Stimulated activated naive CD8-positive, alpha-beta T cell treated with anti-CD3 and anti-CD28 coated beads, Interleukin-15, Interleukin-2, amounts not matched to agents 100 ng/mL and 50 ng/mL, for 24 hours (primary cell): ENCODE results near the gene WFDC2.
"Not testable (repeated sequence)": the region's sequence is repeated elsewhere in the genome, so short reads cannot be mapped to it uniquely, and the experiment has no call there.

ENCODE experiments used
- H3K27ac Mint-ChIP-seq: one replicate; pipeline ENCODE4 v1.8.0; 2021; ENCODE audit warnings: mild to moderate bottlenecking, mixed read lengths
- H3K27me3 Mint-ChIP-seq: one replicate; pipeline ENCODE4 v1.8.0; 2021; ENCODE audit warnings: mixed read lengths
- H3K36me3 Mint-ChIP-seq: one replicate; pipeline ENCODE4 v1.8.0; 2021; ENCODE audit warnings: low read depth, mixed read lengths
- H3K4me1 Mint-ChIP-seq: one replicate; pipeline ENCODE4 v1.8.0; 2021; ENCODE audit warnings: low read depth, mixed read lengths
- H3K4me3 Mint-ChIP-seq: one replicate; pipeline ENCODE4 v1.8.0; 2021; ENCODE audit warnings: mild to moderate bottlenecking, mixed read lengths
- H3K9me3 Mint-ChIP-seq: one replicate; pipeline ENCODE4 v1.8.0; 2021; ENCODE audit warnings: mixed read lengths

Gene WFDC2

GRCh38 chr20:45467172-45467571 is 2.4 kb upstream of the WFDC2 start:
- Mint-ChIP-seq H3K4me3 (no peak overlapping the region), H3K4me1 (peaks cover 13% of the 10 kb centered on the region), H3K36me3 (no peaks in the 10 kb centered on the region), H3K9me3 (no peaks in the 10 kb centered on the region), H3K27ac (no peak overlapping the region), H3K27me3 (peaks cover 27% of the 10 kb centered on the region)

DNA sequence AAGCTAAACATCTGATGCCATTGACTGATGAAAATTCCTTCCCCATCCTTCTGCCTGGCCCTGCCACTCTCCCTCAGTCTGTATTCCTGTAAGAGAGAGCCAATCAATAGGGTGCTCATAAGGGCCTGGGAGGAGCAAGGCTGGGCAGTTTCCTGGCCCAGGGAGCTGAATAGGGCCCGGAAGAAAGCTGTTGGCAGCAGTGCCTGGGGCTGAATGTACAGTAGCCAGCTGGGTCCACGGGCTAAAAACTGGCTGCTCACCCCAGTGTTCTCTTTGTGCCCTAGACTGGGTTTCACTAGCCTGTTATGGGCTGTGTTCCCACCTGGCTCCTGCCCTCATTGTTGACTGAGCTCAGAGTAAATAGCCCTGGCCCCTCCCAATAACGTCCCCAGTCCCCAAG is 1.7 kb upstream of the WFDC2 start:
- H3K27ac Mint-ChIP-seq: no peak overlapping the region
- peaks cover 13% of the 10 kb centered on the region for H3K4me1 Mint-ChIP-seq
- no peaks in the 10 kb centered on the region for H3K9me3 Mint-ChIP-seq
- no peak overlapping the region for H3K4me3 Mint-ChIP-seq
- H3K27me3 Mint-ChIP-seq: peaks cover 27% of the 10 kb centered on the region
- H3K36me3 Mint-ChIP-seq: no peaks in the 10 kb centered on the region

GRCh38 chr20:45470262-45470931 is 844 bp downstream of the WFDC2 start:
- Mint-ChIP-seq H3K27me3 (peaks cover 27% of the 10 kb centered on the region), H3K27ac (peak overlapping the region; percentile 23), H3K4me1 (peaks cover 13% of the 10 kb centered on the region), H3K9me3 (no peaks in the 10 kb centered on the region), H3K36me3 (no peaks in the 10 kb centered on the region), H3K4me3 (peak overlapping the region; percentile 67)

DNA sequence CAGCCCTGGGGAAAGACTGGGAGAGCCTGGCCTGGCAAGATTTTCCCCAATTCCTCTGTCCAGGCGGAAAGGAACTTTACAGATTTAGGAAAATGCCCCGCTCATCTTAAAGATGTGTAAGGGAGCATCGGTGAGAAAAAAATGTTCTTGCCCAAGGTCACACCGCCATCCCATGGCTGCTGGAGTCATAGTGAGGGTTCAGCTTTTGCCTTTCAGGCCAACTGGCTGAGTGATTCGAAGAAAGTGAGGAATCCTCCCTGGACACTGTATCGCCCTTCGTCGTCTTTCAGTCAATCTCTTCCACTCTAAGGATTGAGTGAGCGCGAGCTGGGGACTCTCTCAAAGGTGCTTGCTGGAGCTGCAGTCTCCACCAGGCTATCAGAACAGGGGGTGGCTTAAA is 1.4 kb downstream of the WFDC2 start:
- H3K27me3 Mint-ChIP-seq: peaks cover 26% of the 10 kb centered on the region
- H3K36me3 Mint-ChIP-seq: no peaks in the 10 kb centered on the region
- peaks cover 13% of the 10 kb centered on the region for H3K4me1 Mint-ChIP-seq
- H3K4me3 Mint-ChIP-seq: peak overlapping the region; percentile 67
- peak overlapping the region; percentile 23 for H3K27ac Mint-ChIP-seq
- no peaks in the 10 kb centered on the region for H3K9me3 Mint-ChIP-seq

GRCh38 chr20:45472286-45472685 is 2.7 kb downstream of the WFDC2 start:
- H3K9me3 Mint-ChIP-seq, H3K36me3 Mint-ChIP-seq, H3K4me3 Mint-ChIP-seq, H3K27ac Mint-ChIP-seq: not testable (repeated sequence)
- Mint-ChIP-seq H3K27me3 (peaks cover 20% of the 10 kb centered on the region), H3K4me1 (peaks cover 13% of the 10 kb centered on the region)

- peaks cover 30% of the 10 kb centered on the region for H3K27me3 Mint-ChIP-seq
- H3K4me1 Mint-ChIP-seq, H3K9me3 Mint-ChIP-seq, H3K36me3 Mint-ChIP-seq, H3K27ac Mint-ChIP-seq, H3K4me3 Mint-ChIP-seq: not testable (repeated sequence)
These were observed 8.1 kb downstream of the WFDC2 start for GRCh38 chr20:45477530-45478148.

DNA sequence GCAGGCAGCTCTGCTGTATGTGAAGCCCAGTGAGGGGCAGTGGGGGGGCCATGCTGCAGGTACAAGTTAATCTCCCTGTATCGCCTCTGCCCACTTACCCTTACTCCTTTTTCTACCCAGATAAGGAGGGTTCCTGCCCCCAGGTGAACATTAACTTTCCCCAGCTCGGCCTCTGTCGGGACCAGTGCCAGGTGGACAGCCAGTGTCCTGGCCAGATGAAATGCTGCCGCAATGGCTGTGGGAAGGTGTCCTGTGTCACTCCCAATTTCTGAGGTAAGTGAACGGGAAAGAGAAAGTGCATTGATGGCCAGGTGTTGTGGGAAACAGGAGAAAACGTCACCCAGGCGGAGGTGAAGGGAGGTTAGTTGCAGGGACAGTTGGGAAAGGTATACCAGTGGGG is 10.3 kb downstream of the WFDC2 start:
- Mint-ChIP-seq H3K27me3 (peaks cover 47% of the 10 kb centered on the region), H3K4me3 (no peak overlapping the region), H3K36me3 (no peaks in the 10 kb centered on the region), H3K9me3 (no peaks in the 10 kb centered on the region), H3K4me1 (no peaks in the 10 kb centered on the region), H3K27ac (no peak overlapping the region)

DNA sequence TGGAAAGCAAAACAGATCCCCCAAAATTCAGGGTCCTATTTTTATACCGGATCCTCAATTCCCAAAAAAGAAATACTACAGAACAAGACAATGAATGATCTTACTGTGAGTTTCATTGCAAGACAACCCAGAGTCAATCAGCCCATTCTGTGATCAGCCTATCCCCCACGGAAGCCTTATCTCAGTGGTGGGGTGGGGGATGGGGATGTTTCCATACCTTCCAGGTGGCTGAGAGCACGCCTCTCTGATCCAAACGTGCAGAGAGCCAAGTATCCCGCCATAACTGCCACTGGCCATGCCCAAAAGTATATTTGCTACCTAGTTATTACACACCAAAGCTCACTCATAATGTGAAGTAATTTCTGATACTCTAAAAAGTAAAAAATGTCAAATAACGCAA is 15.1 kb downstream of the WFDC2 start:
- Mint-ChIP-seq H3K27me3 (peaks cover 66% of the 10 kb centered on the region), H3K9me3 (no peaks in the 10 kb centered on the region), H3K36me3 (no peaks in the 10 kb centered on the region)

GRCh38 chr20:45485388-45485787 is 15.8 kb downstream of the WFDC2 start:
- H3K4me1 Mint-ChIP-seq: no peaks in the 10 kb centered on the region
- H3K27me3 Mint-ChIP-seq: peaks cover 62% of the 10 kb centered on the region
- H3K4me3 Mint-ChIP-seq: no peak overlapping the region
- H3K27ac Mint-ChIP-seq: no peak overlapping the region
- no peaks in the 10 kb centered on the region for H3K36me3 Mint-ChIP-seq
- H3K9me3 Mint-ChIP-seq: no peaks in the 10 kb centered on the region

More for the DNA sequence above, 15.1 kb downstream of the WFDC2 start:
- Mint-ChIP-seq H3K4me3 (no peak overlapping the region), H3K27ac (no peak overlapping the region), H3K4me1 (no peaks in the 10 kb centered on the region)

GRCh38 chr20:45487231-45487635 is 17.7 kb downstream of the WFDC2 start:
- no peaks in the 10 kb centered on the region for H3K9me3 Mint-ChIP-seq
- no peaks in the 10 kb centered on the region for H3K4me1 Mint-ChIP-seq
- peaks cover 50% of the 10 kb centered on the region for H3K27me3 Mint-ChIP-seq
- H3K4me3 Mint-ChIP-seq: no peak overlapping the region
- no peak overlapping the region for H3K27ac Mint-ChIP-seq
- H3K36me3 Mint-ChIP-seq: no peaks in the 10 kb centered on the region

- Mint-ChIP-seq H3K4me3 (no peak overlapping the region), H3K27me3 (peaks cover 48% of the 10 kb centered on the region), H3K36me3 (no peaks in the 10 kb centered on the region), H3K9me3 (no peaks in the 10 kb centered on the region), H3K27ac (no peak overlapping the region), H3K4me1 (no peaks in the 10 kb centered on the region)
These were observed 19.6 kb downstream of the WFDC2 start for GRCh38 chr20:45489083-45489531.

GRCh38 chr20:45495501-45495941 is 26.0 kb downstream of the WFDC2 start:
- no peak overlapping the region for H3K4me3 Mint-ChIP-seq
- no peaks in the 10 kb centered on the region for H3K4me1 Mint-ChIP-seq
- H3K9me3 Mint-ChIP-seq: no peaks in the 10 kb centered on the region
- peaks cover 30% of the 10 kb centered on the region for H3K27me3 Mint-ChIP-seq
- no peak overlapping the region for H3K27ac Mint-ChIP-seq
- no peaks in the 10 kb centered on the region for H3K36me3 Mint-ChIP-seq

DNA sequence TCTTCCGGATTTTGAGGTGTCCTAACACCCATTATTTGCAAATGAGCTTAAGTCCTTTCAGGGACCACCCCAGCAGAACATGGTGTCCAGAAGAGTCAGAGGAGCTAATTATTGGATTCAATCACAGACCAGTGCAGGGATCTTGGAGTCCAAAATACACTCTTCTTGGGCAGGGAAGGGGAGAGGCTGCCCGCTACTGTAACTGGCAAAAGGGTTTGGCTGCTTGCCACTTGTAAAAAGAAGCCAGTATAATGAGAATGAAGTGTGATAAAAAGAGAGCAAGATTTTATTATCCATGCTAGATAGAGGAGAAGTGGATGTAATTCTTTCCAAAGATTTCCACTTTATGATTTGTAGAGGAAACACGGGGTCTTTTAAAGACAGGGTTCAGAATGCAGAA is 26.6 kb downstream of the WFDC2 start:
- H3K36me3 Mint-ChIP-seq: no peaks in the 10 kb centered on the region
- no peak overlapping the region for H3K4me3 Mint-ChIP-seq
- no peaks in the 10 kb centered on the region for H3K9me3 Mint-ChIP-seq
- no peak overlapping the region for H3K27ac Mint-ChIP-seq
- no peaks in the 10 kb centered on the region for H3K4me1 Mint-ChIP-seq
- H3K27me3 Mint-ChIP-seq: peaks cover 36% of the 10 kb centered on the region

DNA sequence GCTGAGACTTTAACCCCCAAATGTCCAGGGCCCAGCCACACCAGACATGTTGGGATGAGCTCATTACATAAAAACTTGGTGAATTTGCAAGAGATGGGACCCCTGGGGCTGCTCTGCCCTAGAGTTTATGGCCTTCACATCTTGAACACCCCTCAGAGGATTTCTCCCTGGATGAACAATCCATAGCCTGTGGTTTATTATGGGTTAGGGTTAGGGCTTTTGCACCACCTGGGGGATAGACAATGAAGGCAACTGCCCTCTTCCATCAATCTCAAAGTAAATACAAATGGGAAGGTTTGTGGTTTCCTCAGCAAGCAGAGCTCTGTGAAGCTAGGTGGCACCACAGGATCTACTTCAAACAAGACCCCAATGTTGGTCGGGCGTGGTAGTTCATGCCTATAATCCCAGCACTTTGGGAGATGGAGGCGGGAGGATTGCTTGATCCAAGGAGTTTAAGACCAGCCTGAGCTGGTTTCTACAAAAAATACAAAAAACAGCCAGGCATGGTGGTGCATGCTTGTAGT is 28.5 kb downstream of the WFDC2 start:
- Mint-ChIP-seq H3K27me3 (peaks cover 43% of the 10 kb centered on the region), H3K27ac (no peak overlapping the region), H3K9me3 (no peaks in the 10 kb centered on the region), H3K36me3 (no peaks in the 10 kb centered on the region), H3K4me1 (no peaks in the 10 kb centered on the region), H3K4me3 (no peak overlapping the region)

- H3K4me3 Mint-ChIP-seq: no peak overlapping the region
- peaks cover 45% of the 10 kb centered on the region for H3K27me3 Mint-ChIP-seq
- no peaks in the 10 kb centered on the region for H3K4me1 Mint-ChIP-seq
- no peaks in the 10 kb centered on the region for H3K36me3 Mint-ChIP-seq
- no peak overlapping the region for H3K27ac Mint-ChIP-seq
- no peaks in the 10 kb centered on the region for H3K9me3 Mint-ChIP-seq
These were observed 30.5 kb downstream of the WFDC2 start for GRCh38 chr20:45500022-45500421.
